ENCODE results near the gene VSTM4.

Gene VSTM4

DNA sequence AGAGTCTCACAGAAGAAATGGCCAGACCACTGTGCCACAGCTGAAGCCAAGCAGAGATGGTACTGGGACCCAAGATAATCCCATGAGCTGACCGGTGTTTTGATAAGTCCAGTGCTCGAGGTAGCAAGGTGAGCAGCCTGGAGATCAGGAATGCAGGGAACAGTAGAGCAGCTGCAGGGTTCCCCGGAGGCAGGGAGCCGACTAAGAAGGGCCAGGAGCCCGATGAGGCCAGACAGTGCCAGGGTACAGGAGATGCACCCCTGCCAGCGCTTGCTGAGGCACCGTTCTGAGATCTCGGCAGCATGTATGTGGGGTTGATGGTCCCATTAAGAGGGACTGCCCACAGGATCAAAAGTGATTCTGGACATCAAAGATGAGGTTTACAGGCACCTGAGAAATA lies 47.1 kb downstream of the VSTM4 start:
- DNase-seq = no peak

DNA sequence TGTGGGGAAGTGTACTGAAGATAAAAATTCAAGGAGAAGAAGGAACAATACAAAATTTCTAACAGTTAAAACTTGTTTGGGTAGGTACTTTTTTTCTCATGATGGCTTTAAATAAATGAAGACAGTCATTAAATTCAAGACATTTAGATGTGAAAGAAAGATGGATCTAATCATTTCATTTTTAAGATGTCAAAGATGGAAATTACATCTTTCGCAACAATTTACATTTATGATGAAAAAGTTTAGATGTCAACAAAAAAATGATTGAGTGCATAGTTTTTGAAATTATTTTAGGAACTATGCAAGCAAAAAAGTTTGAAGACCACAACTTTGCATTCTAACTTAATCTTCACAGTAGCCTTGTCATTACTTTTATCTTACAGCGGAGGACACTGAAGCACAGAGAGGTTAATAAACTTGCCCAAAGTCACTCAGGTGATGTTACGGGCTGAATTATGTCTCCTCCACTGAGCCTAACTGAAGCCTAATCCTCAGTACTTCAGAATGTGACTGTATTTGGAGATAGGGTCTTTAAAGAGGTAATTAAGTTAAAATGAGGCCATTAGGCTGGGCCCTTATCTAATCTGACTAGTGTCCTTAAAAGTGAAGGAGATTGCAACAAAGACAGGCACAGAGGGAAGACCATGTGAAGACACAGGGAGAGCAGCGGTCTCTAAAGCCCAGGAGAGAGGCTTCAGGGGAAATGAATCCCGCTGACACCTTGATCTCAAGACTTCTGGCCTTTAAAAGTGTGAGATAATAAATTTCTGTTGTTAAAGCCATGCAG lies 48.2 kb downstream of the VSTM4 start:
- DNase-seq = no peak

DNA sequence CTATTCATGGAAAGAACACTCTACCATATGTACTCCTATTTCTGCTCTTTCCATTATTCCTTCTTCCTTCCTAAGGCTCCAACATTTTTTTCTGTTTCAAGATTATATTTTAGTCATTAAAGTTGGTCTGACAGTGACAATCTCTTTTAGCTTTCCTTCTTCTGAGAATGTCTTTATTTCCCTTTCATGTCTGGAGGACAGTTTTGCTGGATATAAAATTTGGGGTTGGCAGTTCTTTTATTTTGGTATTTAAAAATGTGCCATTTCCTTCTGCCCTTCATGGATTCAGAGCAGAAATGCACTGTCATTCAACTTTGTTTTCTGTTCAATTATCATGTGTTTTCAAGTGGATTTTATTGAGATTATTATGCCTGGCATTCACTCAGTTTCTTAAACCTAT lies 53.1 kb downstream of the VSTM4 start:
- no peak for DNase-seq

DNA sequence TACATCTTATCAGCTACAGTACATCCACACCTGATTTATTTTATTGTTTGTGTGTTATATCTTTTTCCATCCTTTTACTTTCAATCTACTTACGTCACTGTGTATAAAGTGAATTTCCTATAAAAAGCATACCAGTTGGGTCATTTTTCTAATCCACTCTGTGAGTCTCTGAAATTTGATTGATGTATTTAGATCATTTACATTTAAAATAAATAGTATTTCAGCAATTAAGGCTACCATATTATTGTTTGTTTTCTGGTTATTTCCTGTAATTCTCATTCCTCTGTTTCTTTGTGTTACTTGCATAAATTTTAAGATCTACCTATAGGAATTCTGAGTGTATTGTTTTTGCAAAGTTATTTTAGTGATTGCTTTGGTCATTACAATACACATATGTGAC lies 53.7 kb downstream of the VSTM4 start:
- DNase-seq = no peak

DNA sequence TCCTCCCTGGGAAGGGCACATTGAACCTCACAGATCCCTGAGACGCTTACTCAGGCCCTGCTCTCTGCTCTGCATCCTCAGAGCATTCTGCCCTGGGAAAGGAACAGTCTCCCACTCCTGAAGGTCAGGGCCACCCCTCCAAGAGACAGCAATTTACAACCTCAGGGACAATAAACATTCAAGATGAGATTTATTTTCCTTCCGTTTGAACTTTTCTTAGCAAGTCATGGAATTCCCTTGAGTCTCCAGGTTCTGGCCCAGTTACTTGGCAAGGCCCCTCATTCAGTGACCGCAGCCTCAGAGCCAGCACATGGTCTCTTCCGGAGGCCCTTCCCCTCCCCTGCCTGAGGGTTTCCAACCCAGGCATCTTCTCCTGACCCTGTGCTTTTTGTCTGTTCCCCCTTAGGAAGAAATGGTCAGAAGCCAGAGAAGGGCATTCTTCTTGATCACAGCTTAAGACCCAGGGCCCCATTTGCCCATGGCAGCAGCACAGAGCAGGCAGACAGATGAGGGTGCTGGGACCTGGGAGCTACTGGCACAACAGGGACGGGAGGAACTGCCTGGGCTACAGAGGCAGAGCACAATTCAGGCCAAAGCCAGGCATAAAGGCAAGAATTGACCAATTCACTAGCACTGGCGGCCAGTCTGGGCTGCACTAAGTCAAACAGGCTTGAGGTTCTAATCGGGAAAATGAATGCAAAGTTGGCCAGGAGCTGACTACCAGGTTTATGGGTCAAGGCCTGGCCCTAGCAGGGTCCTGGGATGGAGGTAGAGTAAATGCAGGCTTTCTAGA lies 56.7 kb downstream of the VSTM4 start:
- DNase-seq = no peak

DNA sequence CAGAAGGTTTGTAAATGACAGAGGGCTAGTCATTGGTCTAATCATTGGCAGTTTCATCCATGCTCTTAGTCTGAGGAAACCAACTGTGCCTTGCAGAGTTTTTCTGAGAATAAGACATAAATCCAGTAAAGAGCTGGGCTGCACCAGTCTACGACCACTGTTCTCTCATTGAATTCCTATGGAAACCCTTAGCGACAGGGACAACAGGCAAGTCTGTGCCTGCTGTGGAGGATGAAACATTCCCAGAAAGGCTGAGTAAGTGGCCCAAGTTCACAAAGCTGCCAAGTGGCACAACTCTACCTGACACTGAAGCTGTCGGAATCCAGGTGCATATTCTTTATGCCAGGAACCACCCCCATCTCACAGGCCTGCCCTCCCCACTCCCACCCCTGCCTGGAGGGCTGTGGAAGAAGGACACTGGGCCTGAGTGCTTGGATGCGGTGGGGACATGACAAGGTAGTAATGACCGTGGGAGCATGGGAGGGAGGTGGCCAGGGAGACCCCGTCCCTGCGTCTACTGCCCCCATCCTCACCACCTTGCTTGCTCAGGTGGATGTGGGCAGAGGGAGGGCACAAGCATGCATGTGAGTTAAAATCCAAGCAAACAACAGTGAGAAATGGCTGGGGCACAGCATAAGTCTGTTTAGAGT lies 58.0 kb downstream of the VSTM4 start:
- no peak for DNase-seq

DNA sequence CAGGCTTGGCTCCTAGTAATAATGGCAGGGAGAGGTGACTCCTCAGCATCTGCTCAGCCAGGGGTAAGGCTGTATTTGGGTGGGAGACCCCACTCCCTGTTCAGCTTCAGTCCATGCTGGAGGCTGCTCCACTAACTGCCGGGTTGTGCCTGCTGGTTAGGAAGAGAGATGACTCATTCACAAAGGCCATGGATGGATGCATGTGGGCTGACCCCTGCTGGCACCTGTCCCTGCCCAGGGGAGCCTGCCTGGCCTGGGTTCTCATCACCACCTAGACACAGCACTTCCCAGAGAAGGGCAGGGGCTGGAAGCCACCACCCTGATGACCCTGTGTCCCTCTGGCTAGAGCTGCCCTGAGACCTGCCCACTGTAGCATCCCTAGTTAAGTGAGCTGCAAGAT lies 59.0 kb downstream of the VSTM4 start:
- no peak for DNase-seq

DNA sequence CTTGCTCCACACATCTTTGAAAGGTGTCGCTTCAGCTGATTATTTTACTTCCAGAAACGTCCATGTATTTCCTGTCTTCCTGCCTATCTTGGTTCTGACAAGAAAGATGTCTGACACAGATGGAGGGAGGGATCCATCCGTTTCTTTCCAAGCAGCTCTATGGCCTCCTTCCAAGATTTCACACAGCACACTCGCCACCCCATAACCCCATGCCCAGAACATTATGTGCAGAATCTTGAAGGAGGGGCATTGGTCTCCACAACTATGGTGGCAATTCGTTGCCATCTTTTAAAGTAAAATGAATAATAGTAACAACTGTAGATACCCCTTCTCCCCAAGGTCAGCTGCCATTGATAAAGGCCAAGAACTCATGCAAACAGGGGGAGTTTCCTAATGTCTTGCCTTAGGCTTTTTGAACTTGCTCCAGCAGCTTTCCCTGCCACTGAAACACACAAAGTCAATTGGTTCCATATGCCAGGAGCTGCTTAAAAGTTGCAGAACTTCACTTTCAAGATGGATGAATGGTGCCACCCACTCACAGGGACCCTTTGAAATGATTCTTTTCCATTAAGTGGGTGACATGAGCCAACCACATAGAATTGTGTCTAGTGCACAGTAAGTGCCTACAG lies 60.0 kb downstream of the VSTM4 start:
- no peak for DNase-seq

DNA sequence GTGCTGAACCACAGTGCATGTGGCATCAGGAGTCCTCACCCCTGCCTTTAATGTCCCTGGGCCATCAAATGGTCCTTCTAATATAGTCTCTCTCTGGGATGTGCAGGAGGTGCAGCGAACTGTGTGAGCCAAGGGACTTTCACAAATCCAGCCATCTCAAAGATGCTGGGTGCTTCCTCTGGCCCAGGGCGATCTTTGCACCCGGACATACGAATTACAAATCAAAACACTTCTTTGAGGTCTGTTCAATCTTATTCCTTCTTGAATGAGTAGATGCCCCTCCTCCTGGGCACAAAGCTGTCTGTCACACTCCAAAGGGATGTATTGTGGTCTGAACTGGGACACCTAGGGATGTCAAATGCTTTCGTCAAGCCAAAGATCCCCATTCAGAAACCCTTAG lies 60.6 kb downstream of the VSTM4 start:
- DNase-seq = no peak

DNA sequence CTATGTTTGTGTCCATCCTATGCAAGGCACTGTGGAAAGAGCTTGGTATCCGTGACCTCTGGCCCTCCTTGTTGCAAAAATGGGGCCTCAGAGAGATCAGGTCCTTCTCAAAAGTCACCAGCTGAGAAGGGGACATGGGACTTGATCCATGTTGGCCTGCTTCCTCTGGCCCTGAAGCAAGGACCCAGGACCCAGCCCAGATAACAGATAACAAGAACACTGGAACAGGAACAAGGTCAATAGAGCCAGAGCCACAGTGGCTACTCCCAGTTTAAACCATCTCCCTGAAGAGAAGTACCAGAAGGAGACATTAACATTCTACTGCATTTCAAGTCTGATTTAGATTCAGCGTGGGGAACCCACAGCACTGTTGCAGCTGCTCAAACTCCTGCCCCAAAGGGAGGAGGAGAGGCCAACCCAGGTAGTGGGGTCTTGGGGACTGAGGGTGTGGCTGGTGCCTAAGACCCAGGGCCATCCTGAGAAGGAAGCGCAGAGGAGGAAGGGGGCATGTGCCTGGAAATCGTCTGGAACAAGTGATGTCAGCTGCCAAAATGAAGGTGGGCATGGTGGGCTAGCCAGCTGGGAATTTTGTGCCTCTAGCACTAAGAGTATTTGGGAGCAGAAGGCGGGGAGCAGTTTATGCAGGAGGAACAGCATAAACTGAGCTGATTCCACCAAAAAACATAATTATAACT lies 61.2 kb downstream of the VSTM4 start:
- DNase-seq = no peak

DNA sequence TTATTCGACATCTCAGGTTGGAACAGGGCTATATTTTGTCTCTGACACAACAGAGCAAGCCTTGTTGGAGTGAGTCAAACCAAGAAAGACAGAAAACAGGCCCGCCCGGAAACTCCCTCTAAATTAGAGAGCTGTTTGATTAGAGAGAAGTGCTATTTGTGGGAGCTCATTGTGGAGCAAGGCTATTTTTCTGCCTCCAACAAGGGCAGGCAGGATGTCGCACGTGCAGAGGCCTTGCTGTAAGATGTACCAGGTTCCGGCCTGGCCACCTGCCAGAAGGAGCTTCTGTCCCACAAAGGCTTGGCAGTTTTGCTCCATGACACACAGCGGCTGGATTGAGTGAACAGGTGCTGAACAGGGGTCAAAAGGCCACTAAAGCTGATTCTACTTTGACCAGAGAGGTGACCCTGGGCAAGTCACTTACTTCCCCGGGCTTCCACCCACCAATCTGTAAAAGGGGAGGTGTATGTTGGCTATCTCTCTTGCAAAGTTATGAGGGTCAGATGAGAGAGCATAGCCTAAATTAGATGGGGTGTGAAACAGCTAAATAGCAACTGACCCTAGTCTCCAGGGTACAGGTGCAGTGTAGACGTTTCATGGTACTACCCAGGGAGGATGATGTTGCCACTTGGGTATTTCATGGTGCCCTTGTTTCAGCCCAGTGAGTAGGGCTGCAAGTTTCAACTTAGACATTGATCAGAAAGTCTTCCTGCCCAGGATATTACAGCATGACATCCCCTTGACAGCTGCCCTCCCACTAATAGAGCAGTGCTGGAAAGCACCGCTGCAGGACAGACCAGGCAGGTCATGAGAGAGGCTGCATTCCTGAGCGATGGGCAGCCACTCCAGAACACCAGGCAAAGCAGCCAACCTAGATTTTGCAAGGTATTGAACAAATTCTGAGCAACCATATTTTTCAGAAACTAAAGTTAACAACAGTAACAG lies 62.0 kb downstream of the VSTM4 start:
- no peak for DNase-seq

DNA sequence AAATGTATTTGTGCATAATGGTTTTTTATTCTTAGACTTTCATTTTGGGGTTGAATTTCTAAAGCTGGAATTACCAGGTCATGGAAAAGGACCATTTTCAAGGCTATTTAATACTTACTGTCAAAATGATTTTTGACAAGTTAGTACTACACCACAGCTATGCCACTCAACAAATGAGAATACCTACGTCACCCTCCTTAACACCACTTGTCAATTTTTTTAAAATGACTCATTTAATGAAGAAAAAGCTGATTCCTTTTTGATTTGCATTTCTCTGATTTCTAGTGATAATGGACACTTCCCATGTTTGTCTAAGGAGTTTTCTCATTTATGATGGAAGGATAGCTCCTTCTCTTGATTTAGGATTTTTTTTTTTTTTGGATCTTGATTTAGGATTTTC lies 63.3 kb downstream of the VSTM4 start:
- no peak for DNase-seq

DNA sequence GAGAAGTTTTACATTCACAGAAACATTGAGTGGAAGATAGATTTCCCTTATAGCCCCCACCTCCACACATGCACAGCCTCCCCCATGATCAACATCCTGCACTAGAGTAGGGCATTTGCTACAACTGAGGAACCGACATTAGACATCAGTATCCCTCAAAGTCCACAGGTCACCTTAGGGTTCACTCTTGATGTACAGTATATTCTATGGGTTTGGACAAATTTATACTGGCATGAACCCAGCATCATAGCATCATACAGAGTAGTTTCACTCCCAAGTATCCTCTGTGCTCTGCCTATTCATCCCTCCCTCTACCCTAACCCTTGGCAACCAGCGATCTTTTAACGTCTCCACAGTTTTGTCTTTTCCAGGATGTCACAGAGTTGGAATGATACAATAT lies 64.4 kb downstream of the VSTM4 start:
- no peak for DNase-seq

DNA sequence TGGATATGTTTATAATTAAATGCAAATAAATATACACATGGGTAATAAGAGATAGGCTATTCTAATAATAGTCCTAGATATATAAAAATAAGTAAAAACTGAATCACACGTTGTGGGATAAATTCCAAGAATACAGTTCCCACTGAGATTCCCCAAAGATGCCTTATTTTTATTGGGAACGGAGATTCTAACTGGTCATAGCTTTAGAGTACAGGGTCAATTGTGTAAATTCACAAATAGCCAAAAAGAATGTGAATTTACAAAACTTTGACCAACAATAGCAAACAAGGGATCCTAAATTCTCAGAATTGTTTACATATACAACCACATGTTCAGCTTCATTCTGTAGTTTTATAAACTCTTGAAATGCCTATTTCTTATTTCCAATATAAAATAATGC lies 65.0 kb downstream of the VSTM4 start:
- DNase-seq = no peak

DNA sequence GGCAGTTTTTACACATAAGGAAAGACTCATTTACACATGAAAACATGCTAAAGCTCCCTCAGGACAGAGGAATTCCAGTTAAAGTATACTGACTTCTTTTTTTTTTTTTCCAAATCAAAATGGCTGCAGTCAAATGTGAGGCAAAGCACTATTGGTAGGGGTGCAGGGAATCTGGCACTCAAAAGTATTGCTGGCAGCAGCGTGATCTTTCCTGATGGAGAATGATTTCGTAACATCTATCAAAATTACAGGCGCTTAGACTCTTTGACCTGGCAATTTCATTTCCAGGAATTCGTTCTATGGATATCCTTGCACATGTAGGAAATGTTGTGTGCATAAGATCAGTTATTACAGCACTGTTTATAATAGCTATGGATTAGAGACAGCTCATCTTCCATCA lies 65.7 kb downstream of the VSTM4 start:
- DNase-seq = no peak

DNA sequence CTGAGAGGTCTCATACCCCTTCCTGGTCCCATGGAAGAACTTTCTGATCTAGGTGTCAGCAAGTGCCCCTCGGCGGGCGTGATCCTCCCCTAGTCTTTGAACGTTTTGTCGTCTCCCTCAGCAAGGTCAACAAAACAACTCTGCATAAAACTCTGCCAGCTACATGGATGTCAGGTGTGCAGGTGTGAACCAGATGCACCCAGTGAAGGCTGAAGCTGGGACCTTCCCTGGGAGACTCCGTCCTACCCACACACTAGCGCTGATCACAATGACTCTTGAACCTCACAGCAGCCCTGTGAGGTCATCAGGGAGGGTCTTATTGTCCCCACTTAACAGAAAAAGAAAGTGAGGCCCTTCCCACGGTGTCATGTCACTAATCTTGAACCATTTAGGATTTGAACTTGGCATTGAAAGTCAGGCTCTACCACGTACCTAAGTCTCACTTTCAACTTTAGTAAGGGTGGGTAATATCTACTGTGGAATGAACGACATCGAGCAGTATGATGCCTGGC lies 68.1 kb downstream of the VSTM4 start:
- DNase-seq = no peak

DNA sequence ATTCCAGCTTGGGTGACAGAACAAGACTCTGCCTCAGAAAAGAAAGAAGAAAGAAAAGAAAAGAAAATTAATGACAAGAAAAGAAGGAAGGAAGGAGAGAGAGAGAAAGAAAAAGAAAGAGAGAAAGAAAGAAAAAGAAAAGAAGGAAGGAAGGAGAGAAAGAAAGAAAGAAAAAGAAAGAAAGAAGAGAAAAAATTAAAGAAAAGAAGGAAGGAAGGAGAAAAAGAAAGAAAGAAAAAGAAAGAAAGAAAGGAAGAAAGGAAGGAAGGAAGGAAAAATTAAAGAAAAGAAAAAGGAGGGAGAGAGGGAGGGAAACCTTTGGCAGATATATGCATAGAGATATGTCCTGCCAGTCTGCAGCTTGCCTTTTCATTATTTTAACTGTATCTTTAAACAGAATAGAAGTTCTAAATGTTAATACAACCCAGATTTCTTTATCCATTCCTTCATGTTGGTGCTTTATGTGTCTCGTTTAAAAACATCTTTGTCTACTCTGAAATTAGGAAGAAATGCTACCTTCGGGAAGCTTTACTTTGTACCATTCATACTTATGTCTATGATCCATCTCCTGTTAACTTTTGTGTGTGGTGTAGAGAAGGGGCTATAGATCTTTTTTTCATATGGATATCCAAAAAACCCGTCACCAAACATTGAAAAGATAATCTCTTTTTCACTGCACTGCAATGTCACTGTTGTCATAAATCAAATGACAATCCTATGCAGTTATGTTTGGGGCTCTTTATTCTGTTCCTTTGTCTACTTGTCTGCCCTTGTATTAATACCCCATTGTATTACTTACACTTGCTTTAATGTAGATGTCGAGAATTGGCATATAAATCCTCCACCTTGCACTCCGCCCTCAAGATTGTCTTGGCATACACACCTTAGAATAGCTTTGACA lies 70.8 kb downstream of the VSTM4 start:
- DNase-seq = no peak

DNA sequence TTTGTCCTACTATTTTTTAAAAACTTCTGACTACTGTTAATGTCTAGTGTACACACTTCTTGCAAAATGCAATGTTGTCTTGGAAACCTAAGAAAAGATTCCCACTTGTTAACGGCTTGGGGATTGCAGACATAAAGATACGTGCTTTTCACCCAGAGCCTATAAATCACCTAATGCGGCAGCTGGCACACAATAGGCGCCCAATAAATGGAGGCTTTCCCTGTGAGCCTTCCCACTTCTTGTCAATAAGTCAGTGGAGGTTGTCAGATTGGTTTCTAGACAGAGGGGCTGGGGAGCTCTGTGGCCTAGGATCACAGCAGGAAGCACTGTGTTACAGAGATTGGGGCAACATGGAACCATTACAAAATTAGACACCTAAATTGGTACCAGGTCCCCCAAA lies 74.7 kb downstream of the VSTM4 start:
- no peak for DNase-seq

DNA sequence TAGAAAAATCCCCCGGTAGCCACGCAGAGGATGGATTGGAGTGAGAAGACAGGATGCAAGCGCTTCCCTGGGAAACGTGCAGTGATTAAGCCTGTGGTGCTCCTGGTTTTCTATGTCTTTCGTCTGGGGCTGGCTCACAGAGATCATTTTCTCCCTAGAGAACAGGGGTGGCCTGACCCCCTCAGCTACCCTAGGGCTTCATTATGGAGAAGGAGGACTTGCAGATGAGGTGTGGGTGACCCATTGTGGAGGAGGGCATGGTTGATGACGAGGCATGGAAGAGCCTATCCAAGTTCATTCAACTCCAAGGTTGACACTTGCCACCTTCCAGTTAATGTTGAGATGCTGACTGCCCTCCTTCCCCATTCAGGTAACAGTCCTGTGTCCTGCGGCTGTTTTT lies 75.9 kb downstream of the VSTM4 start:
- DNase-seq = no peak

DNA sequence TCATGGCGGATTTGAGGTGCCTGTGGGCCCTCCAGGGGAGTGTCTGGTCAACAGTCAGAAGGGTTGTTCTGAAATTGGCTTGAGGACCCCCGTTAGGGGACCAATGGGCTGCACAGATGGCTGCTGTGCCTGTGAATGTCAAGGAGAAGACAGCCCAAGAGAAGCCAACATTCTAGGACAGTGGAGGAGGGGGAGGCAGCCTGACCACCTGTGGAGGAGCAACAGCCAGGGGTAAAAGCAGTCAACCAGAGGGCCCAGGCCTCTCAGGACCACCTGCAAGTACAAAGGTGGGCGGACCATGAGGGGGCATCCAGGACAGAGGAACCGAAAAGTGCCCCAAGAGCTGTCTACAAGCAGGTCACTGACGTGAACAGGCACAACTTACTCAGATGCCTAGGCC lies 76.6 kb downstream of the VSTM4 start:
- DNase-seq = no peak

Measured in suppressor macrophage treated with lipopolysaccharide for 4 hours (primary cell).